Activated T-cell treated with anti-CD3 and anti-CD28 coated beads, Interleukin-2, amount 50 U/mL, for 24 hours (primary cell): ENCODE results near the gene LGALS16.

Source experiments
- DNase-seq: peaks from one replicate; pipeline ENCODE4 v3.0.0-alpha.2; 2020
- H3K27ac Mint-ChIP-seq: 2 replicates; pipeline ENCODE4 v1.8.0; 2020; ENCODE audit warnings: mild to moderate bottlenecking, mixed read lengths
- H3K27me3 Mint-ChIP-seq: 2 replicates; pipeline ENCODE4 v1.8.0; 2020; ENCODE audit warnings: mixed read lengths
- H3K36me3 Mint-ChIP-seq: 2 replicates; pipeline ENCODE4 v1.8.0; 2020; ENCODE audit warnings: low read depth, mixed read lengths
- H3K4me1 Mint-ChIP-seq: 2 replicates; pipeline ENCODE4 v1.8.0; 2020; ENCODE audit warnings: low read depth, mixed read lengths
- H3K4me3 Mint-ChIP-seq: 2 replicates; pipeline ENCODE4 v1.8.0; 2020; ENCODE audit warnings: mild to moderate bottlenecking, moderate library complexity, mixed read lengths
- H3K9me3 Mint-ChIP-seq: 2 replicates; pipeline ENCODE4 v1.8.0; 2020; ENCODE audit warnings: mixed read lengths

Gene LGALS16

GRCh38 chr19:39692166-39692565 is 36.5 kb downstream of the LGALS16 start:
- peaks cover 5% of the 10 kb centered on the region for H3K9me3 Mint-ChIP-seq
- DNase-seq: no peak
- no peaks in the 10 kb centered on the region for H3K36me3 Mint-ChIP-seq
- H3K4me1 Mint-ChIP-seq: peaks cover 12% of the 10 kb centered on the region
- H3K4me3 Mint-ChIP-seq: no peak overlapping the region
- peaks cover 39% of the 10 kb centered on the region for H3K27me3 Mint-ChIP-seq
- H3K27ac Mint-ChIP-seq: no peak overlapping the region

GRCh38 chr19:39692822-39693221 is 37.1 kb downstream of the LGALS16 start:
- Mint-ChIP-seq H3K27me3 (peaks cover 46% of the 10 kb centered on the region), H3K4me3 (no peak overlapping the region), H3K4me1 (peaks cover 12% of the 10 kb centered on the region), H3K36me3 (no peaks in the 10 kb centered on the region), H3K9me3 (peaks cover 5% of the 10 kb centered on the region), H3K27ac (no peak overlapping the region)
- DNase-seq: no peak

- peaks cover 55% of the 10 kb centered on the region for H3K27me3 Mint-ChIP-seq
These were observed 40.0 kb downstream of the LGALS16 start for GRCh38 chr19:39695759-39696158.

GRCh38 chr19:39696387-39696786 is 40.7 kb downstream of the LGALS16 start:
- peaks cover 12% of the 10 kb centered on the region for H3K4me1 Mint-ChIP-seq
- no peaks in the 10 kb centered on the region for H3K9me3 Mint-ChIP-seq
- no peak for DNase-seq
- H3K27me3 Mint-ChIP-seq: peaks cover 59% of the 10 kb centered on the region
- H3K4me3 Mint-ChIP-seq: no peak overlapping the region
- no peaks in the 10 kb centered on the region for H3K36me3 Mint-ChIP-seq
- no peak overlapping the region for H3K27ac Mint-ChIP-seq

More at GRCh38 chr19:39695759-39696158, 40.0 kb downstream of the LGALS16 start:
- Mint-ChIP-seq H3K27ac (no peak overlapping the region), H3K36me3 (no peaks in the 10 kb centered on the region), H3K9me3 (no peaks in the 10 kb centered on the region), H3K4me3 (no peak overlapping the region), H3K4me1 (peaks cover 12% of the 10 kb centered on the region)
- no peak for DNase-seq

GRCh38 chr19:39698535-39698934 is 42.8 kb downstream of the LGALS16 start:
- H3K4me1 Mint-ChIP-seq: peaks cover 2% of the 10 kb centered on the region
- DNase-seq: no peak

GRCh38 chr19:39701291-39701690 is 45.6 kb downstream of the LGALS16 start:
- H3K36me3 Mint-ChIP-seq: no peaks in the 10 kb centered on the region
- H3K4me3 Mint-ChIP-seq: no peak overlapping the region
- no peak for DNase-seq
- peaks cover 27% of the 10 kb centered on the region for H3K4me1 Mint-ChIP-seq
- H3K27ac Mint-ChIP-seq: no peak overlapping the region
- H3K27me3 Mint-ChIP-seq: peaks cover 37% of the 10 kb centered on the region
- no peaks in the 10 kb centered on the region for H3K9me3 Mint-ChIP-seq

More at GRCh38 chr19:39698535-39698934, 42.8 kb downstream of the LGALS16 start:
- H3K4me3 Mint-ChIP-seq: no peak overlapping the region
- no peaks in the 10 kb centered on the region for H3K9me3 Mint-ChIP-seq
- peaks cover 57% of the 10 kb centered on the region for H3K27me3 Mint-ChIP-seq
- no peak overlapping the region for H3K27ac Mint-ChIP-seq
- H3K36me3 Mint-ChIP-seq: no peaks in the 10 kb centered on the region

GRCh38 chr19:39704181-39705044 is 48.7 kb downstream of the LGALS16 start, which contains the start of gene LGALS14:
LGALS14 (plus strand) TSS chr19:39704481; CDS start chr19:39704529, 48 bp downstream.
- peaks cover 13% of the 10 kb centered on the region for H3K27me3 Mint-ChIP-seq
- H3K36me3 Mint-ChIP-seq: no peaks in the 10 kb centered on the region
- H3K4me3 Mint-ChIP-seq: no peak within 1 kb of the TSS
- peak within 1 kb of the TSS; percentile 81 for H3K27ac Mint-ChIP-seq
- H3K9me3 Mint-ChIP-seq: no peaks in the 10 kb centered on the region
- DNase-seq: peak; percentile 41
- H3K4me1 Mint-ChIP-seq: peaks cover 38% of the 10 kb centered on the region

GRCh38 chr19:39705578-39706188 is 50.0 kb downstream of the LGALS16 start:
- no peaks in the 10 kb centered on the region for H3K36me3 Mint-ChIP-seq
- DNase-seq: no peak
- H3K27me3 Mint-ChIP-seq: peaks cover 10% of the 10 kb centered on the region
- no peak overlapping the region for H3K4me3 Mint-ChIP-seq
- H3K27ac Mint-ChIP-seq: peak overlapping the region; percentile 81
- peaks cover 46% of the 10 kb centered on the region for H3K4me1 Mint-ChIP-seq
- no peaks in the 10 kb centered on the region for H3K9me3 Mint-ChIP-seq

- H3K9me3 Mint-ChIP-seq: no peaks in the 10 kb centered on the region
- H3K27me3 Mint-ChIP-seq: no peaks in the 10 kb centered on the region
- H3K4me3 Mint-ChIP-seq: no peak overlapping the region
- H3K27ac Mint-ChIP-seq: no peak overlapping the region
- DNase-seq: no peak
- no peaks in the 10 kb centered on the region for H3K36me3 Mint-ChIP-seq
- H3K4me1 Mint-ChIP-seq: peaks cover 47% of the 10 kb centered on the region
These were observed 52.9 kb downstream of the LGALS16 start for GRCh38 chr19:39708594-39708993.

- Mint-ChIP-seq H3K27ac (no peak overlapping the region), H3K4me3 (no peak overlapping the region), H3K36me3 (no peaks in the 10 kb centered on the region), H3K27me3 (no peaks in the 10 kb centered on the region), H3K4me1 (peaks cover 43% of the 10 kb centered on the region), H3K9me3 (no peaks in the 10 kb centered on the region)
- no peak for DNase-seq
These were observed 53.5 kb downstream of the LGALS16 start for GRCh38 chr19:39709026-39709872.
